Kidney capillary endothelial cell (primary cell): ENCODE data around the gene MGMT.

ENCODE experiments used
- DNase-seq: peaks from one replicate; pipeline ENCODE4 v3.0.0-alpha.2; 2018; ENCODE audit warnings: low spot score

MGMT gene

GRCh38 chr10:129808092-129808983 is 341.3 kb downstream of the MGMT start:
- no peak for DNase-seq

GRCh38 chr10:129809431-129809830 is 342.4 kb downstream of the MGMT start:
- DNase-seq: no peak

GRCh38 chr10:129809841-129810240 is 342.8 kb downstream of the MGMT start:
- no peak for DNase-seq

- DNase-seq: no peak
These were observed 344.2 kb downstream of the MGMT start for GRCh38 chr10:129811208-129811607.

GRCh38 chr10:129812398-129812797 is 345.4 kb downstream of the MGMT start:
- DNase-seq: no peak

- no peak for DNase-seq
These were observed 347.9 kb downstream of the MGMT start for GRCh38 chr10:129814681-129815646.

GRCh38 chr10:129815898-129816655 is 349.0 kb downstream of the MGMT start:
- DNase-seq: no peak

GRCh38 chr10:129816656-129817045 is 349.6 kb downstream of the MGMT start:
- no peak for DNase-seq
